Endothelial cell (in vitro differentiated cells): Measurements from ENCODE around the gene MLANA. TPM values are rescaled to one million over a fixed set of nuclear protein-coding genes. Genes with fewer than 3 reads are reported as not detected.

ENCODE experiments used
- DNase-seq: peaks from one replicate; pipeline ENCODE4 v3.0.0; 2021; ENCODE audit warnings: low spot score
- H3K27ac Mint-ChIP-seq: one replicate; pipeline ENCODE4 v1.8.0; 2021; ENCODE audit warnings: mixed read lengths, inconsistent platforms; ENCODE audit not compliant: unreplicated experiment
- H3K27me3 Mint-ChIP-seq: one replicate; pipeline ENCODE4 v1.8.0; 2021; ENCODE audit warnings: mild to moderate bottlenecking, moderate library complexity, mixed read lengths, inconsistent platforms; ENCODE audit not compliant: unreplicated experiment
- H3K36me3 Mint-ChIP-seq: one replicate; pipeline ENCODE4 v1.8.0; 2021; ENCODE audit warnings: mild to moderate bottlenecking, low read depth, mixed read lengths, inconsistent platforms; ENCODE audit not compliant: unreplicated experiment
- H3K4me1 Mint-ChIP-seq: one replicate; pipeline ENCODE4 v1.8.0; 2021; ENCODE audit warnings: mild to moderate bottlenecking, mixed read lengths, inconsistent platforms; ENCODE audit not compliant: unreplicated experiment
- H3K4me3 Mint-ChIP-seq: one replicate; pipeline ENCODE4 v1.8.0; 2021; ENCODE audit warnings: mild to moderate bottlenecking, mixed read lengths, inconsistent platforms; ENCODE audit not compliant: unreplicated experiment
- H3K9me3 Mint-ChIP-seq: one replicate; pipeline ENCODE4 v1.8.0; 2021; ENCODE audit warnings: mixed read lengths, inconsistent platforms; ENCODE audit not compliant: unreplicated experiment
- CTCF ChIP-seq: fragments of 200-600 bp; sonication (generic); IDR thresholded peaks from one replicate; pipeline ENCODE4 v1.5.0; 2021; ENCODE audit warnings: antibody characterized with exemption; ENCODE audit not compliant: unreplicated experiment
- total RNA-seq: library from RNA; stranded (reverse); fragmentation: NEBNext Ultra II Directional; extraction: Animal tissue kit (Norgen Biotek cat#: 25700); gene quantifications from one replicate; pipeline ENCODE4 v1.2.1, GENCODE V29; 2021; ENCODE audit not compliant: unreplicated experiment

The MLANA gene
- total RNA-seq, 1 donor from 2014 or later, result not detected

- Mint-ChIP-seq H3K36me3 (peaks cover 6% of the 10 kb centered on the region), H3K4me1 (peaks cover 8% of the 10 kb centered on the region), H3K27ac (no peak overlapping the region), H3K4me3 (no peak overlapping the region), H3K27me3 (peaks cover 3% of the 10 kb centered on the region), H3K9me3 (no peaks in the 10 kb centered on the region)
- no peak for TF ChIP-seq CTCF
- DNase-seq, result no peak
Observed at GRCh38 chr9:5872511-5872910, 18.2 kb upstream of the MLANA start.

GRCh38 chr9:5873439-5873838 is 17.2 kb upstream of the MLANA start:
- no peak for DNase-seq
- H3K4me1 Mint-ChIP-seq, result peaks cover 8% of the 10 kb centered on the region
- H3K36me3 Mint-ChIP-seq, result peaks cover 6% of the 10 kb centered on the region
- no peak for TF ChIP-seq CTCF
- no peak overlapping the region for H3K4me3 Mint-ChIP-seq
- H3K27ac Mint-ChIP-seq, result no peak overlapping the region
- peaks cover 3% of the 10 kb centered on the region for H3K27me3 Mint-ChIP-seq
- no peaks in the 10 kb centered on the region for H3K9me3 Mint-ChIP-seq

- Mint-ChIP-seq H3K27ac (no peak overlapping the region), H3K9me3 (no peaks in the 10 kb centered on the region), H3K4me1 (peaks cover 8% of the 10 kb centered on the region), H3K27me3 (peaks cover 3% of the 10 kb centered on the region), H3K36me3 (peaks cover 6% of the 10 kb centered on the region), H3K4me3 (no peak overlapping the region)
- no peak for DNase-seq
- TF ChIP-seq CTCF, result no peak
Observed at GRCh38 chr9:5874048-5874447, 16.6 kb upstream of the MLANA start.

GRCh38 chr9:5876026-5876425 is 14.7 kb upstream of the MLANA start:
- Mint-ChIP-seq H3K4me1 (peaks cover 8% of the 10 kb centered on the region), H3K36me3 (peaks cover 6% of the 10 kb centered on the region), H3K9me3 (no peaks in the 10 kb centered on the region), H3K27me3 (peaks cover 3% of the 10 kb centered on the region), H3K4me3 (no peak overlapping the region), H3K27ac (no peak overlapping the region)
- no peak for DNase-seq
- no peak for TF ChIP-seq CTCF

- H3K4me1 Mint-ChIP-seq, result peaks cover 8% of the 10 kb centered on the region
Observed at GRCh38 chr9:5876711-5877110, 14.0 kb upstream of the MLANA start.

More at GRCh38 chr9:5876711-5877110, 14.0 kb upstream of the MLANA start:
- Mint-ChIP-seq H3K36me3 (peaks cover 6% of the 10 kb centered on the region), H3K27ac (no peak overlapping the region), H3K4me3 (no peak overlapping the region), H3K9me3 (no peaks in the 10 kb centered on the region), H3K27me3 (peaks cover 4% of the 10 kb centered on the region)
- TF ChIP-seq CTCF, result no peak
- DNase-seq, result no peak
